ENCODE results near the gene MAP2.

MAP2 gene

GRCh38 chr2:209425471-209426071 is 1.7 kb downstream of the MAP2 start:
- DNase-seq (ENCODE audit: low spot score) = peak; percentile 57

- DNase-seq (ENCODE audit: low spot score) = no peak
These were observed 2.6 kb downstream of the MAP2 start for GRCh38 chr2:209426432-209426831.

- no peak for DNase-seq (ENCODE audit: low spot score)
These were observed 7.9 kb downstream of the MAP2 start for GRCh38 chr2:209431701-209432100.

- DNase-seq (ENCODE audit: low spot score) = peak; percentile 56
These were observed 17.7 kb downstream of the MAP2 start for GRCh38 chr2:209441541-209441940.

GRCh38 chr2:209442939-209443338 is 19.1 kb downstream of the MAP2 start:
- no peak for DNase-seq (ENCODE audit: low spot score)

- DNase-seq (ENCODE audit: low spot score) = no peak
These were observed 21.6 kb downstream of the MAP2 start for GRCh38 chr2:209445485-209445884.

- no peak for DNase-seq (ENCODE audit: low spot score)
These were observed 27.5 kb downstream of the MAP2 start for GRCh38 chr2:209451209-209451834.

GRCh38 chr2:209456489-209456888 is 32.6 kb downstream of the MAP2 start:
- no peak for DNase-seq (ENCODE audit: low spot score)

- DNase-seq (ENCODE audit: low spot score) = no peak
These were observed 34.4 kb downstream of the MAP2 start for GRCh38 chr2:209458008-209458979.

- no peak for DNase-seq (ENCODE audit: low spot score)
These were observed 35.5 kb downstream of the MAP2 start for GRCh38 chr2:209459359-209459758.

- no peak for DNase-seq (ENCODE audit: low spot score)
These were observed 36.4 kb downstream of the MAP2 start for GRCh38 chr2:209460151-209460761.

- no peak for DNase-seq (ENCODE audit: low spot score)
These were observed 39.4 kb downstream of the MAP2 start for GRCh38 chr2:209463226-209463625.

GRCh38 chr2:209463835-209464234 is 40.0 kb downstream of the MAP2 start:
- DNase-seq (ENCODE audit: low spot score) = no peak

- no peak for DNase-seq (ENCODE audit: low spot score)
These were observed 45.0 kb downstream of the MAP2 start for GRCh38 chr2:209468846-209469245.

GRCh38 chr2:209469481-209469880 is 45.6 kb downstream of the MAP2 start:
- no peak for DNase-seq (ENCODE audit: low spot score)

- no peak for DNase-seq (ENCODE audit: low spot score)
These were observed 46.6 kb downstream of the MAP2 start for GRCh38 chr2:209470466-209470865.

- DNase-seq (ENCODE audit: low spot score) = no peak
These were observed 47.2 kb downstream of the MAP2 start for GRCh38 chr2:209471037-209471436.

- DNase-seq (ENCODE audit: low spot score) = no peak
These were observed 48.4 kb downstream of the MAP2 start for GRCh38 chr2:209472112-209472832.

GRCh38 chr2:209472871-209473270 is 49.0 kb downstream of the MAP2 start:
- no peak for DNase-seq (ENCODE audit: low spot score)

- no peak for DNase-seq (ENCODE audit: low spot score)
These were observed 50.1 kb downstream of the MAP2 start for GRCh38 chr2:209473930-209474419.

- no peak for DNase-seq (ENCODE audit: low spot score)
These were observed 51.1 kb downstream of the MAP2 start for GRCh38 chr2:209474960-209475359.
